Activated CD4-positive, alpha-beta T cell treated with anti-CD3 and anti-CD28 coated beads, Interleukin-2, amount 50 U/mL, for 4 hours (primary cell): ENCODE data around the gene DUSP1.
"Not testable (repeated sequence)": the region's sequence is repeated elsewhere in the genome, so short reads cannot be mapped to it uniquely, and the experiment has no call there.

Source experiments
- DNase-seq, 2 experiments: peaks; one replicate each; pipeline ENCODE4 v3.0.0-alpha.2; 2020

Gene DUSP1

DNA sequence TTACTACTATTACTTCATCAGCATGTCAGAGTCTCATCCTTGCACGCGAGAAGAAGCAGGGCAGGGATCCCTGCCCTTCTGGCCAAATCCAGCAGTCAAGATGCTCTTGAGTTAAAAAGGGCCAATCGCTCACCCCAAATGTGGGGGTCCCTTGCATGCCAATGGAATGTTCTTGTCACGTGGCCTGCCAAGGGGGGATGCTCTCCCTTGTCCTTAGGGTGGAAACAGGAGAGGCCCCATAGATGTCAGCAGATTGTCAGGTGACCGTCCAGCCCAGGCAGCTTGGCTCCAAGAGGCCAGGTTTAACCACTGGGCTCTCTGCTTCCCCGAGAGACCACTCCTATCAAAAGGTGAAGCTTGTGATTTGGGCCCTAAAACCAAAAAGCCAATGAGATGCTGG lies 25.3 kb upstream of the DUSP1 start:
- DNase-seq: no peak

DNA sequence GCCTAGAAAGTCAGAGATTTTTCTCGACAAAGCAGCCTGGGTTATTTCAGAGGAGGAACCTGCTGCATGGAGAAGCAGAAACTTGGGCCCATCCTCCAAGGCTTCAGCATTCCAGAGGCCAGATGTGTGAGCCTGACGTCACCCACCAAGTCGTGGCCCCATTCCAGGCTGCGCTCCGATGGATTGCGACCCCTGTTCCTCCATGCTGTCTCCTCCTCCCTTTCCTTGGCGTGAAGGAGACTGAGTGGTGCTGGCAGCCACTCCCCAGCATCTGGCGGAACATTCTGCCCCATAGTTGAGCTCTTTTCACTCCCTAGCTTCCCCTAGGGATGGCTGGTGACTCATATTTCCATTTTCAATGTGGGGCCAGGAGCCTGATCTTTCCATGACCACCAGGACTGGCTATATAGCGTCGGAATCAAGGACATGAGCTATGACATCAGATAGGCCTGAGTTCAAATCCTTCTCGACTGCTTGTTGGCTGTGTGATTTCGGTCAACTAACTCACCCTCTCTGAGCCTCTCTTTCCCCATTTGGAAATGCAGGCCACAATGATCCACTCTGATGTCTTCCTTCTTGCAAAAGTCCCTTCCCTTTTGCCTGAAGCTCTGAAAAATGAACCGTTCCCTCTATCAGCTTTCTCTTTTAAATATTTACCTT lies 24.5 kb upstream of the DUSP1 start:
- DNase-seq: no peak

DNA sequence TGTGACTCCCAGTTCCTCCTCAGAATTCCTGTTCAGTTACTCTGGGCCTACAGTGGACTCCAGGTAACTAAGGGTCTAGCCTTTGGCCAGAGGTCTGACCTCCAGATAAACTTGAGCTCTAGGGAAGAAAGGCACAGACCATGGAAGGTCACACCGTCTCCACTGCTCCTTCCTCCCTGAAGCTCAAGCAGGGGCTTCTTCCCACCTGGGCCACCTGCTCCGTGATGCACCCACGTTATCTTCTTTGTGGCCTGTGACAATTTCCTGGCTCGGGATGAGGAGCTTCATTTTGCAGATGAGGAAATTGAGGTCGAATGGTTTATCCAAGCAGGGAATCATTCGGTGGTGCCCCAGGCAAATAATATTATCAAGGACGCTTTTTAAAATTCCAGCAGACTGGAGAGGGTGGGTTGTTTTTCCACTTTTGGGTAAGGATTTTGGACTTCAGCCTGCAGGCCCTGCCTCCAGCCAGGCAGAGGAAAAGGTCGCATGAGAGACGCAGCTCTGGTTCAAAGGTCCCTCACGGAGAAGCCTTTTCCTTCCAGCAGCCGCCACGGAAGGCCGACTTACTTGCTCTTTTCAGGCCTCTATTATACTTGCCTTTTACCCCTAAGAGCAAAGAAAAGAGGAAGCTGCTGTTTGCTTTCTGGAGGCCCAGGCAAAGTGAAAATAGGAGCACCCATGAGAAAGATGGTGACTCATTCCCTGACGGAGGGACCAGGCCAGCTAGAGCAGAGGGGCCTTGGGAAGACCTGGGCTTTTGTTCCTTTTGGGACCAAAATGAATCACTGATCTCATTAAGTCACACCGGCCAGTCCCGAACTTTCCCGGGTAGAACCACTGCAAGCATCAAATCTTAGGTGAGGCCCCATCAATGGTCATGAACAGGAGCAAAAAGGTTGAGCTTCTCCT lies 22.8 kb upstream of the DUSP1 start:
- no peak for DNase-seq

DNA sequence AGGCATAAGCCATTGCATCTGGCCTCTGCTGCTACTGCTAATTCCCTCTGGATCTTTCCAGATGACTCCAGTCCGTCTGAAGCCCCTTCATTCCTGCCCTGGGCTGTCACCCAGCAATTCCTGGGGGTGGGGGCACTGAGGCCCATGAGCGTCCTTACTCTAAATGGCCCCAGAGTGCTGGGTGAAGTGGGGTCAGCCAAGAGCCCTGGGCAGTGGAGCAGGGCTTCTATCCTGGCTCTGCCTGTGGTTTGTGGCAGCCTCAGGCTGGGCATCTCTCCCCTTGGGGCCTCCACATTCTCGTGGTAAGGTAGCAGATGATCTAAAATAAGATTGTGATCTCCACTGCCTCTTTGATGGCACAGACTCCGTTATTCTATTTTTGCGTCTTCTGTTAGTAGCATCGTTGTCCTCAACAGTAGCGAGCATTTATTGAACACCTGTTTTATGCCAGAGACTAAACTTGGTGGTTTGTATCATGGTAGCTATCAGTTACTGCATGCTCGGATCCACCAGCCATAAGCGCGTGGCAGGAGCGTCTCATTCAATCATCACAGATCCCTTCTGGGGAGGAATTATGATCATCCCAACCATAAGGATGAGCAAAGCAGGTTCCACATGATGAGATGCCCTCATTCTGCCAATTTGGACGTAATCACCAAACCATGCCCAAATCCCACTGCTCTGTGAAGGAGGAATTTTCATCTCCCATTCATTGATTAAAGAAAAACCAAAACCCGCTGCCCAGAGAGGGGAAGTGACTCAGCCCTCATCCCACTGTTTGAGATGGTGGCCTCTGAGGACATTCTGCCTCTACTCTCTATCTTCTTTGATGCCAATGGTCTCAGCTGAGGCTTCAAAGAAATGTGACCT lies 21.9 kb upstream of the DUSP1 start:
- DNase-seq: no peak

DNA sequence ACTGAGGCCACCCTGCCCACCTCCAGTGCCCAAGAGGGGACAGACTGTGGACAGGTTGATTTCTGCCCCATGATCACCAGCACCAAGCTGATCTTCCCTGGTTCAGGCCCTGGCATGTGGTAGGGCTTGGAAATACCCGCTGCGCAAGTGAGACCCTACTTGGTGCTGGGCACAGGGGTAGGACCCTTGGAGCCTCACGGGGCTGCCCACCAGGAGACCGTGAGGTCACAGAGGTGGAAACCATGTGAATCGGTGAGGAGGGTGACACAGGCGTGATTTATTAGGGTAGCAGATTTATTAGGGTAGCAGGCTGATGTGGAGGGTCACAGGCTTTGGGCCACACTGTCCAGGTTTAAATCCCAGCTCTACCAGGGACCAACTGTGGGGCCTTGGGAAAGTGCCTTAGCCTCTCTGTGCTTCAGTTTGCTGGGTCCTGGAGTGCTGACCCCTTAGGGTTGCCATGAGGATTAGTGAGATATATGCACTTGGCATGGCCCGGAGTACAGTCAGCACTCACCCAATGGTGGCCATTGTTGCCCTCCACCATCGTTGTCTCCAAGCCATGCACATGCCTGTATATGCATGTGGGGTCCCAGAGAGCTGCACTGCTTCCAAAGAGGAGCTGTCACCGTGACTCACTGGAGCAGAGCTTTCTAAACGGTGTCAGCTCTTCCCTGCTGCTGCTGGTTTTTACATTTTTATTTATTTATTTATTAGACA lies 20.9 kb upstream of the DUSP1 start:
- DNase-seq: no peak

DNA sequence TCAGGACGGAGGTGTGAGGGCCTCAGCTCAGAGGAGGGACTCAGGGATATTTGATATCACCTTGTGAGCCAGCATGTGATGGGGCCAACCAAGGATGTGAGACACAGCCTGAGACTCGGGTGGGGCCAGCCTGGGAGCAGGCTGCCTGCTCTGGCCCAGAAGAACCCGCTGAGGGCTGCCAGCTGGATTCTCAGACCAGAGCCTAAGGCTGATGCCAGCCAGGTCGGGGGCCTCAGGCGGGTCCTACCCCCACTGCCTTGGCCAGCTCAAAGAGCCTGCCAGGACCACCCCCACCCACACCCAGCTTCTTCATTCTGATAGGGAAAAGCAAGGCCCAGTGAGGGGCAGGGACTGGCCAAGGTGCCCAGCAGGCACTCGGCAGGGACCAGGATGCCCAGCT lies 20.3 kb upstream of the DUSP1 start:
- DNase-seq: no peak

DNA sequence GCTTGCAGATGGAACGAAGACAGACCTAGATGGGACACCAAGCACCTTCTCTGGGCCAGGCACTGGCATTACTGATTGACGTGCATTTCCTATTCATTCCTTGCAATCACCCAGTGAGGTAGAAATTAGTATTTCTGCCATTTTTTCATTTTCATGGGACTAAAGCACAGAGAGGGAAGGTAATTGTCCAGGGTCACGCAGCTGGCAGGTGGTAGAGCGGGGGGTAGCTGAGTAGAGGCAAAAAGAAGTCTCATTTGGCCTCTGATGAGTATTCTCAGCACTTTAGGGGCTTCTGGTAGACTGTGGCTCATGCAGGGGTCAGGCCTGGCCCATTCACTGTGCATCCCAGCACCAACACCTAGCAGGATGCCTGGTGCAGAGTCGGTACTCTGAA lies 19.5 kb upstream of the DUSP1 start:
- no peak for DNase-seq

DNA sequence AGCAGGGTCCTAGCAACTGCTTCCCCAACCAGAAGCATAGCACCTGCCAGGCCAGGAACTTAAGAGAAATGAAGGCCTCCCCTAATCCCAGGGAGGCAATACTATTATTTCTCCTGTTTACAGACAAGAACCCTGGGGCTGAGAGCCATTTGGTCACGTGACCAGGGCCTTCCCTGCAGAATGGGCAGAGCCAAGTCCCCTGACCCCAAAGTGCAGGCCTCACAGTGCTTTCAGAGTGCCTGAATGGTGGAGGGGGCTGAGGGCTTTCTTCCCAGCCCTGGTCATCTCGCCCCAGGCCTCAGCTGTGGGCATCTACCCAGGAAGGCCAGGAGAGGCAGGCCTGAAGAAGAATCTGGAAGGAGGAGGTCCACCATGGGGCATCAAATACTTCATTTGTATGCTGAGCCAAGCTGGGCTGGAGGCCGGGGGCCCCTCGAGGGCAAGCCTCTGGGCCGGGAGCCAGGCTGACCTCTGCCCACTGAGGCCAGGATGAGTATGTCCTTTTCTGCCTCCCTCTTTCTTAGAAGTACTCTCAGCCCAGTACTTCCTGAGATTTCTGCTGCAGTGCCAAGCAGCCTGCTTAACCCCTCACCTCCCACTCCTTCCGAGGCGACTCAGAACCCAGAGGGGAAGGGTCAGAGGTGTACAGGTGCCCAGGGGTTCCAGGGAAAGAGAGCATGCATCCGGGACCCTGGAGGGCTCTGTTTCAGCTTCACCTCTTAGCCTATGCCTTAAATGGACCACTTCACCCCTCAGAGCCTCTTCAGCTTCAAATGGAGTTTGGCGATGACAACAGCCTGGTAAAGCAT lies 18.9 kb upstream of the DUSP1 start:
- no peak for DNase-seq

DNA sequence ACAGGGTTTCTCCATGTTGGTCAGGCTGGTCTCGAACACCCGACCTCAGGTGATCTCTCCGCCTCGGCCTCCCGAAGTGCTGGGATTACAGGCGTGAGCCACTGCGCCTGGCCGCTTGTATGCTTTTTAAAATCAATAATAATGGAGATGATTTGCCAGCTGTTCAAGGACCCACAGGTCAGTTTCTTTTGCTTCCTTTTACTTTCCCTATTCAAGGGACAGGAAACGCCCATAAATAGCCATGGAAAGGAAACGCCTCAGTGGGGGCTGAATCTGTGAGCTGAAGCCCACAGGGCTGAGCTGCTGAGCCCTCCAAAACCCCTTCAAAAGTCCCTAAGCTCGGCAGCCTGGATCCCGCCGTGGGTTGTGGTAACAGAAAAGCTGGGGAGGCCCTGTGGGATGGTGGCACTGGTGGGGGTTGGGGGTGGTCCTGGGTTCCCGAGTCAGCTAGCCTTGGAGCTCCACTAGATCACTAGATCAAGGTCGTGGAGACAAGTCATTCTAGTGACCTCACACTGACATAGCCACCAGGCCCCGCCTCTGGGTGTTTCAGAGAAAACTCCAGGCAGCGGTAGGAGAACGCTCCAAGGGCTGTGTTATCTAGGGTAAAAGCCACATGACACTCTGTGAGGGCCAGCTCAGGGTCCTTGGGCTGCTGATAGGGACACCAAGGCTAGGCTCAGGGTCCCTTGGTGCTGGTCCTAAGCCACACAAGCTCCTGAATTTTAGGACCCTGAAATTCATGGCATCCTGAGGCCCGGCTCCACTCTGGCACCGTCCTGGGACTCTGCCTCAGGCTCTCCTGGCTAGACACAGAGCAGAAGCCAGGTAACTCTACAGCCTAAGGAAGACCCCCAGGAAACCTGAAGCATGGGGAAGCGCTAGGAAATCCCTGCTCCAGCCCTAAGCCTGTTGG lies 18.0 kb upstream of the DUSP1 start:
- DNase-seq: no peak

DNA sequence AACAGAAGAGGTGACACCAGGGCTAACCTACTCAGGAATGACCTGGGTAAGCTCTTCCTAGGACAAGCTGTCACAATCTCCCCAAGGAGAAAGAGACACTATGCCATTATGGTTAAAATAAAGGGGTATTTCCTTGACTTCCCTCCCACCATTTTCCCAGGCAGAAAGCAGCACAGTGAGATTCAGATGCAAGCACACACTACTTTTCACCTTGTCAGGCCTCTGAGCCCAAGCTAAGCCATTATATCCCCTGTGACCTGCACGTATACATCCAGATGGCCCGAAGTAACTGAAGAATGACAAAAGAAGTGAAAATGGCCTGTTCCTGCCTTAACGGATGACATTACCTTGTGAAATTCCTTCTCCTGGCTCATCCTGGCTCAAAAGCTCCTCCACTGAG lies 16.5 kb upstream of the DUSP1 start:
- DNase-seq: not testable (repeated sequence)

DNA sequence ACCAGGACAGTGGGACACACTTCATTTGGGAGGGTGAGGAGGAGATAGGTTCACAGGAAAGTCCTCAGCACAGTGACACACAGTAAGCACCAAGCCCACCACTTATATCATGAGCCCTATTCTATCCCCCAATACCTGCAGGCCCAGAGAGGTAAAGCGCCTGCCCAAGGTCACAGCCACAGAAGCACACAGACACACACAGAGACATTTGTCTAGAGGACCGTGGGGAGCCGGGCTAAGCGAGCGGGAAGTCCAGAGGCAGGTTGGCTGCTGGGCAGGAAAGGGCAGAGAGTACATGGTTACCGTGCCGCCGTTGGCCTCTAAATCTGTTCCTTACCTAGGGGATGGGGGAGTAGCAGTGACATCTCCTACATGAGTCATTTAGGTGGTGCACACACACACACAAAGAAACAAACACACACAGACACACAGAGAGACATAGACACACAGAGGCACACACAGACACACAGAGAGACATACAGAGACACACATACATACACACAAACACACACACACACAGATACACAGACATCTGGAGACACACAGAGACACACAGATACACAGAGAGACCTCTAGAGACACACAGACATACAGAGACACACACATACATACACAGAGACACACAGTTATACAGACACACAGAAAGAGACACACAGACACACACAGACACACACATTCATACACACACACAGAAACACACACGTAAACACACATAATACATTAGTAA lies 15.9 kb upstream of the DUSP1 start:
- DNase-seq: no peak

DNA sequence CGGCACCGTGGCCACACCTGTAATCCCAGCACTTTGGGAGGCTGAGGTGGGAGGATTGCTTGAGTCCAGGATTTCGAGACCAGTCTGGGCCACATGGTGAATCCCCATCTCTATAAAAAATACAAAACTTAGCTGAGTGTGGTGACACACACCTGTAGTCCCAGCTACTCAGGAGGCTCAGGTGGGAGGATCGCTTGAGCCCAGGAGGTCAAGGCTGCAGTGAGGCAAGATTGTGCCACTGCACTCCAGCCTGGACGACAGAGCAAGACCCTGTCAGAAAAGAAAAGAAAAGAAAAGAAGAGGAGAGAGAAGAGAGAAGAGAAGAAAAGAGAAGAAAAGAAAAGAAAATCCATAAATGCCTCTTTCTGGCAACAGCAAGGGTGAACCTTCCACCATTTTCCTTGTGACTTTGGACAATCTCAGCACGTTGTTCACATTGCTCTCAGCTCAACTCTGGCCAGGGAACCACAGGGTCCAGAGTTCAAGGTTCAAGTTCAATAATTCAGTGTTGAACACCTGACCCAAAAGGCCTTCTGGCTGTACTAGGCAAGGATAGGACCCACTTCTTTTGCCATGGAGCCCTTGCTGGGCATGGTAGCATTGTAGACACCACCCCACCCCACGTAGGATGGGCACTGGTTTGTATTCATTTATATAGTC lies 14.6 kb upstream of the DUSP1 start:
- DNase-seq: no peak

DNA sequence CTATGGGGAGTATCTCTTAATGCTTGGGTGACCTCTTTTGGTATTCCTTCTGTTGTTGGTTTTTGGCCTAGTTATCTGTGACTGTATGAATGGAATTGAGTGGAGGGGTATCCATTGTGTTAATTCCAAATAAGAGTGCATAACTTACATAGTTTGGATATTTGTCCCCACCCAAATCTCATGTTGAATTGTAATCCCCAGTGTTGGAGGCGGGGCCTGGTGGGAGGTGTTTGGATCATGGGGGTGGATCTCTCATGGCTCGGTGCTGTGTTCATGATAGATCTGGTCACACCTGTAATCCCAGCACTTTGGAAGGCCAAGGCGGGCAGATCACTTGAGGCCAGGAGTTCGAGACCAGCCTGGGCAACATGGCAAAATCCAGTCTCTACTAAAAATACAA lies 13.2 kb upstream of the DUSP1 start:
- not testable (repeated sequence) for DNase-seq

DNA sequence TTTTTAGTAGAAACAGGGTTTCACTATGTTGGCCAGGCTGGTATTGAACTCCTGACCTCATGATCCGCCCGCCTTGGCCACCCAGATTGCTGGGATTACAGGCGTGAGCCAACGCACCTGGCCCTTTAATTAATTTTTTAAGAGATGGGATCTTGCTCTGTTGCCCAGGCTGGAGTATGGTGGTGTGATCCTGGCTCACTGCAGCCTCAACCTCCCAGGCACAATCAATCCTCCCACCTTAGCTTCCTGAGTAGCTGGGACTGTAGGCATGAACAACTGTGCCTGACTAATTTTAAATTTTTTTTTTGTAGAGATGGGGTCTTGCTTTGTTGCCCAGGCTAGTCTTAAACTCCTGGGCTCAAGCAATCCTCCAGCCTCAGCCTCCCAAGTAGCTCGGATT lies 12.3 kb upstream of the DUSP1 start:
- not testable (repeated sequence) for DNase-seq

DNA sequence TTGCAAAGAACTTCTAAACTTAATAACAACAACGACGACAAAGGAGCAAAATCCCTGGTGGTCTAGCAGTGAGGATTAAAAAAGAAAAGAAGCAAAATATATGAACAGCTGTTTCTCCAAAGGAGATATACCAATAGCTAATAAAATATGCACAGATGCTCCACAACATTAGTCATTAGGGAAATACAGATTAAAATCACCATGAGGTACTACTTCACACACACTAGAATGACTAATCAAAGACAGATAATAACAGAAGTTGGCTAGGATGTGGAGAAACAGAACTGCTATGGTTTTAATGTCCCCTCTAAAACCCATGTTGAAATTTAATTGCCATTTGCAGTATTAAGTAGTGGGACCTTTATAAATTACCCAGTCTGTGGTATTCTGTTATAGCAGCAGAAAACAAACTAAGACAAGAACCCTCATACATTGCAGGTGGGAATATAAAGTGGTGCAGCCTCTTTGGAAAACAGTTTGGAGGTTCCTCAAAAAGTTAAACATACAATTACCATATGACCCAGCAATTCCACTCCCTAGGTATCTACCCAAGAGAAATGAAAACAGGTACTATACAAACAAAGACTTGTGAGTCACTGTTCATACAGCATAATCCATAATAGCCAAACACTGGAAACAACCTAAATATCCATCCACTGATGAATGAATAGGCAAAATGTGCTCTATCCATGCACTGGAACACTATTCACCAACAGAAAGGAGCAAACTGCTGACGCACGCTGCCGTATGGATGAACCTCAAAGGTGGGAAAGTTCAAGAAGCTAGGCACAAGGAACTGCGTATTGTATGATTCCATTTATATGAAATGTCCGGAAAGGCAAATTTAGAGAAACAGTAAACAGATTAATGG lies 11.4 kb upstream of the DUSP1 start:
- DNase-seq: no peak

DNA sequence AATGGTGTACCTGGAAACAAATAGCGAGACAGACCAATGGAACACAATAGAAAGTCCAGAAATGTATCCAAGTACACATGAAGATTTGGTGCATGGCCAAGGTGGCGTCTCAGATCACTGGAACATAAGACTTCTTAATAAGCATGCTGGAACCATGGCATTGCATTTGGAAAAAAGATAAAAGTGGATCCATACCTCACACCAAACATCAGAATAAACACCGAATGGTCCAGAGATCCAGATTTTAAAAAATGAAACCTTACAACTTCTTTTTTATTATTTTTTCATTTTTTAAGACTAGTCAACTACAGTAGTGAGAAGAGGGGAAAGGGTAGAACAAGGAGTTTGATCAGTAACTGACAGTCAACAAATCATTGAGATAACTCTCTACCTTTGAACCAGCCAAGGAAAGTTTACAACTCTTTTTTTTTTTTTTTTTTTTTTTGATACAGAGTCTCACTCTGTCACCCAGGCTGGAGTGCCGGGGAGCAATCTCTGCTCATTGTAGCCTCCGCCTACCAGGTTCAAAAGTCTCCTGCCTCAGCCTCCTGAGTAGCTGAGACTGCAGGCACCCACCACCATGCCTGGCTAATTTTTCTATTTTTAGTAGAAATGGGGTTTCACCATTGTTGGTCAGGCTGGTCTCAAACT lies 8.8 kb upstream of the DUSP1 start:
- no peak for DNase-seq

DNA sequence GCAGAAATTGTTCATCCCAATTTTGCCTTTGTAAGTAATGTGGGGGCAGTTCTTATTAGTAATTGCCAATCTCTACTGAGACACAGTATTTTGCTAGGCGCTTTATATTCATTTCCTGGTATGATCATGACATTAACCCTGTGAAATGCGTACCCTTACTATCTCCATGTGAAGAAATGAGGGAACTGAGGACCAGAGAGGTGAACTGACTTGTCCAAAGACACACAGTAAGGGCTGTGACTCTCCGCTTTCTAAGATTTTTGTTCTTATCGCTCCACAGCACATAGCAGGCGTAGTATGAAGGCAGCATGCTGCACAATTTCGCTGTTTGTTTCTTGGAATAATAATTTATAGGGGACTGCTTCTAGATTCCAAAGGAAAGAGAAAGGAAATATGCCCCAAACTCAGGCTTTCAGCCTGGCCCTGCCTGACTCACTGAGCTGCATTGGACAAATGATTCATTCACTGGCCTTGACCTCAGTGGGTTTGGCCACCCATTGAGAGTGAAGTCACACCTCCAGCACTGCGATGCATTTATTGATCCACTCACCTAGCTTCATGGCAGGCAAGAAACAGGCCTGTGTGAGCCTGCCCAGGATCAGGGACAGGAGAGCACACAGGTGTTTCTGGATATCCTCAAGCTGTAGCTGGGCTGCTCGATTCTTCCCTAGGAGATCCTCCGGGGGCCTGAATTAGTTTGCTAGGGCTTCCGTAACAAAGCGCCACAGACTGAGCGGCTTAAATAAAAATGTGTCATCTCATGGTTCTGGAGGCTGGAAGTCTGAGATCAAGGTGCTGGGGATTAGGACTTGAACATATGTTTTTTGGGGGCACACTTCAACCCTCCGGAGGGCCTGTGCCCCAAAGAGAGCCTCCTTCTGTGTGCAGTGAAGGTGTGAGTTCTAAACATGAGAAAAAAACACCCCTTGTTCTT lies 7.2 kb upstream of the DUSP1 start:
- no peak for DNase-seq
